GM19025 (cell line): ENCODE measurements around the gene ATG7.

ENCODE experiments used
- ATAC-seq: cut with Tn5 transposase; IDR thresholded peaks from one replicate; pipeline ENCODE4 v1.9.1; 2021; ENCODE audit warnings: mild to moderate bottlenecking, low read depth, moderate library complexity; ENCODE audit not compliant: unreplicated experiment

ATG7 gene

GRCh38 chr3:11350374-11350773 lies 78.2 kb downstream of the ATG7 start:
- ATAC-seq, result no peak

DNA sequence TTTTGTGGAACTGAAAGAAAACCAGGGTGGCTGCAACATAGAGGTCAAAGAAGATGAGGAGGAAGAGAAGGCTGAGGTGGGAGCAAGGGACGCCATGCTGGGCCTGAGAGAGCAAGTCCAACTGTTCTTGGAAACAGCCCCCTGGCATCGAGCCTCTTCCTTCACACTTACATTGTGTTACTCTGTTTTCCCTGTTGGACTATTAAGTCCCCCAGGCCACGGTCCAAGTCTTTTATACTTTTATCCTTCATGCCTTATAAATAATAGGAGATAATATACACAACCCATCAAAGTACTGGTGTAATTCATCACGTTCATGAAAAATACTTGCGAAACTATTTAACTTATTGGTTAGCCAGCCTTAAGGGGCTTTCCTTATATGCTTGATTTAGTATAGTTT lies 79.3 kb downstream of the ATG7 start:
- no peak for ATAC-seq

- no peak for ATAC-seq
These were observed 84.1 kb downstream of the ATG7 start for GRCh38 chr3:11356269-11356668.

DNA sequence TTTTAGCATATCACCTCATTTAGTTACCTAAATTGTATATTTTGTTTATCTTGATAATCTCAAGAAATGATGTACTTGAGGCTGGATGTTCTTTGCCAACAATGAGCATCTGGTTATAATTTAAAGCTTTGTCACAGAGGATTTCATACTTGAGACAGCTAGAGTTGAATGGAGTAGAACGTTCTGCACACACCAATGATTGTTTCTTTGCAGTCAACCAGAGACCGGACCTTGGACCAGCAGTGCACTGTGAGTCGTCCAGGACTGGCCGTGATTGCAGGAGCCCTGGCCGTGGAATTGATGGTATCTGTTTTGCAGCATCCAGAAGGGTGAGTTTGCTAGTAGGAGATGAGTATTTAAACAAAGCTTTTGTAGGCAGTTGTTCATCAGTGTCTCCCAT lies 90.4 kb downstream of the ATG7 start:
- no peak for ATAC-seq

DNA sequence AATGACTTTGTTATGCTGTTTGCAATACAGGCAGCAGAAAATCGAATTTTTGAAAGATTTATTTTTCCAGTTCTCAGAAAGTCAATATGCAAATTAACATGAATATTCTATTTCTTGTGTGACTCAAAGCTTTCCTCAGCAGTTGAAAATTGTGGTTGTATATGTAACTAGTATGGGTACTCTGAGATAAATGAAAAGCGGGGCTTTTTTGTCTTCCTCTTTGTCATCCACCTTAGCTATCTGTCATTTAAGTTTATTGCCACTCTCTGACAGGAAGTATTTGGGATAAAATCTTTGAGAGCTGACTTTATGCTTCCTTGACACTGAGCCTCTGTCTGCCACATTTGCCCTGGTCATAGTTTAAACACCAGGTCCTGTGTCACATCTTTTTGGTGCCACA lies 91.5 kb downstream of the ATG7 start:
- no peak for ATAC-seq

DNA sequence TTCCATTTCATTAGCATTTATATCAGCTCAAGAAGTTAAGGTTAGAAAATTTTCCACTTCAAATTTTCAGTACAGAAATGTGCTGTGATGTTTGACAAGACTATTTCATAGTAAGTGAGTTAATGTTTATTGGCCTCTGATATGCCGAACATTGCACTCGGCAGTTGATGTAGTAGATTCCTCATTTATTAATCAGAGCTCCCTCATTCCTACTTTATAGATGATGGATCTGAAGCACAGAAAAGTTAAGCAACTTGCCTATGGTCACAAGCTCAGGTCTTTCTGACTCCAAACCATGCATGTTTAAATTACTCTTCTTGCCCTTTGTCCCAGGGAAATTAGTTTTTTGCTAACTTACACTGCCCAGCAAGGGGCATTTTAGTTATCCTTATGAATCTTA lies 92.0 kb downstream of the ATG7 start:
- ATAC-seq, result no peak

GRCh38 chr3:11367143-11367693 lies 95.0 kb downstream of the ATG7 start:
- no peak for ATAC-seq

DNA sequence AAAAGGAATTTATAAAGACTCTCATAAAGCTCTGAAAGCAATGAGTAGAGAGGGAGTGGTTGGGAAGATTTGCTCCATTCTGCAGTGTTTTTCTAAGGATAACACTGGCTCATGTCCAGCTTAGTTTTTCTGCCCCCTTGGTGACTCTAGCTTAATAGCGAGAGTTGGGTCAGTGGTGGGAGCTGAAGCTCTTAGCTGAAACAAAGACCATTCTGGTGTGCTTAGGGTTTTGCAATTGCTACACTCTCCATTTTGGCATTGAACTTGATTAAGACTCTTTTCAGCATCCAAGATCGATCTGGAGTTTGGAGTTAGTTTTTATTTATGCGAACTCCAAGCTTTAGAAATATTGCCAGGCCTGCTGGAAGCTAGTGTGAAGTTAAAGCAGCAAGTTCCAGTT lies 98.0 kb downstream of the ATG7 start:
- no peak for ATAC-seq

- no peak for ATAC-seq
These were observed 98.8 kb downstream of the ATG7 start for GRCh38 chr3:11370966-11371365.

DNA sequence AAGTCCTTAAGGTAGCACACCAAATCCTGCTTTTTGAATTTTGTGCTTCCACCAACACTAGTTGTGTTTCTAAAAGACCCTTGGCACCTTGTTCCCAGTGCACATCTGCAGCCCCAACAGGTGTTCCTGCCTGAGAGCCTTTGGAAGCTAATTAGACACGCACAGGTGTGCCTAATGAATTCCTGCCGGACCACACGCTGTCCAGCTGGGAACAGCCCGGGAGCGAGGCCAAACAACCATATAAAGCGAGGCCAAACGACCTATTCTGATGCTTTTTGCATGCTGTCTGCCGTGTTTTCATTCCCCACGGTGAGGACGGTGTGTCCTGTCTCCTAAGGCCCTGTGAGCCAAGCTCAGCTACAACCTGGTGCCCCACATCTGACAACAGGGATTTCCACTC lies 99.5 kb downstream of the ATG7 start:
- ATAC-seq, result no peak

GRCh38 chr3:11373235-11373634 lies 101.0 kb downstream of the ATG7 start:
- no peak for ATAC-seq

GRCh38 chr3:11373654-11374053 lies 101.5 kb downstream of the ATG7 start:
- ATAC-seq, result no peak

DNA sequence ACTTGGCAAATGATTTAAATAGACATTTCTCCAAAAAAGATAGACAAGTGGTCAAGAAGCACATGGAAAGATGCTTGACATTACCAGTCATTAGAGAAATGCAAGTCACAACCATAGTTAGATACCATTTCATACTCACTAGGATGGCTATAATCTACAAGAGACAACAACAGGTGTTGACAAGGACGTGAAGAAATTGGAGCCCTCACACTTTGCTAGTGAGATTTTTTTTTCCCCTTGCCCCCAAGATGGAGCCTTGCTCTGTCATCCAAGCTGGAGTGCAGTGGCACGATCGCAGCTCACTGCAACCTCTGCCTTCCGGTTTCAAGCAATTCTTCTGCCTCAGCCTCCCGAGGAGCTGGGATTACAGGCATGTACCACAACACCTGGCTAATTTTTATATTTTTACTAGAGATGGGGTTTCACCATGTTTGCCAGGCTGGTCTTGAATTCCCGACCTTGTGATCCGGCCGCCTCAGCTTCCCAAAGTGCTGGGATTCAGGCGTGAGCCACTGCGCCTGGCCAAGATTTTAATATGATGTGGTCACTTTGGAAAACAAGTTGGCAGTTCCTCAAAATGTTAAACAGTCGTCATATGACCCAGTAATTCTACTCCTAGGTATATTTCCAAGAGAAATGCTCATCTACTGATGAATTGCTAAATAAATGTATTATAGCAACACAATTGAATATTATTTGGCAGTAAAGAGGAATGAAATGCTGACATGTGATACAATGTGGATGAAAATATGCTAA lies 103.3 kb downstream of the ATG7 start:
- ATAC-seq, result no peak

GRCh38 chr3:11377719-11378118 lies 105.5 kb downstream of the ATG7 start:
- ATAC-seq, result no peak

- no peak for ATAC-seq
These were observed 107.1 kb downstream of the ATG7 start for GRCh38 chr3:11379238-11379823.

- ATAC-seq, result no peak
These were observed 107.9 kb downstream of the ATG7 start for GRCh38 chr3:11379824-11380701.

DNA sequence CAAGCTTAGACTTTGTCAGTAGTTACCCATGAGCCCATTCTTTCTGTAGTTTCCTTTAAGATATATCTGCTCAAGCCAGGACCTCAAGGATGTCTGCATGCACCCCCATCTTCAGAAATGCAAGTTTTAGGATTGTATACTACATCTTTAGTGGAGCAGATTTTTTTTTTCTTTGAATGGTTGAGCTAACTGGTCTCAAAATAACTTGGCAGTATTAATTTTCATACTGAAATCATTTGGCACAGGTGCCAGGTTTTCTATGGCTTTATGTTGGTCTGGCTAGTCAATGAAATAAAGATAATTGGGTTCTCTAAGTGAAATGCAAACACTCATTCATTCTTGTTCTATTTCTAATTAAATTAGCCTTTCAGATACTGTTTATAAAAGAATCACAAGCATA lies 108.9 kb downstream of the ATG7 start:
- ATAC-seq, result no peak

GRCh38 chr3:11381563-11381962 lies 109.4 kb downstream of the ATG7 start:
- no peak for ATAC-seq

DNA sequence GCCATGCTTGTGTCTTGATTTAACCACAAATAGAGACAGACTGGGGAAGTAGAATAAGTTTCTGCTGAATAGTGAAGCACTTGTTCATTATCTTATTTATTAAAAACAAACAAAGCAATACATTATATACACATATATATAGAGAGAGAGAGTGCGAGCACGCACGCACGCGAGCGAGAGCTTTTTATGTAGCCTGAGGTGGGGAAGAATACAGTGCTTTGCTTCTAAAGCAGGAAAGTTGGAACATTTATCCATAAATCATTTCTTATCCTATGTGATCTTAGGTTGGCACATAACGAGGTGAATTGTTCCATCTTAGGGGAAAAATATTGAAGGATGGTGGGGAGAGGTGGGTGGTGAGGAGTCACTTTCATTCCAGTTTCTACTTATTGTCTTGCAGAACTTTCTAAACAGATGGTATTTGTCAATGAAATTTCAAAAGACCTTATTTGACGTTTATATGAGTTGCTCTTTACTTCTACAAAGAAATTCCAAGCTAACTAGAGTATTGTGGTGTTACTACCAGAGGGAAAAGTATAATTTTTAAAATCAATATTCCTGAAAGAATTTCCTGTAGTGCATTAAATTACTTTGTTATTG lies 110.0 kb downstream of the ATG7 start:
- no peak for ATAC-seq

DNA sequence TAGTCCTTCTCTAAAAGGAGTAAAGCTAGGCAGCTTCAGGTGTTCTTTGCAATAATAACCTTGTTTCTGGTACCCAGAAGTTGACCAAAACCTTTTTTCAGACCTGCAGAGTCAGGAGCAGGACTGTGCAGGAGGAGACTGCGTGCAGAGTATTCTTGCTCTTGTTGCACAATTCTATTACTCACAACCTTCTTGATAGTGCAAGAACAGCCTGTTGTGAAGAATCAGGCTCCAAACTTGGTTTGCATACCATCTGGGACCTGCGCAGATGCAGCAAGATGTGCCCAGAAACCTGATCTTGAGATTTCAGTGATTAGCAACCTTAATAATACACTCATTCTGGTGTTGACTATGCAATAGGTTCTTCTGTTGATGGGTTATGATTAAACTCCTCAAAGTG lies 111.9 kb downstream of the ATG7 start:
- no peak for ATAC-seq

- ATAC-seq, result no peak
These were observed 113.1 kb downstream of the ATG7 start for GRCh38 chr3:11385326-11385725.
